HL-60 (cell line): ENCODE data around the gene HUNK.

ENCODE experiments used
- DNase-seq, 2 experiments: peaks; one replicate each; pipeline ENCODE4 v3.0.0-alpha.2; 2010 to 2020; ENCODE audit warnings: low read depth in 1 of 2, low spot score in 1 of 2
- H3K27ac ChIP-seq: fragments of 250-450 bp; sonication (Bioruptor Pico); replicated peaks from 2 replicates; pipeline ENCODE4 v1.5.1; 2020; ENCODE audit warnings: mild to moderate bottlenecking, moderate library complexity
- H3K27me3 ChIP-seq: fragments of 250-450 bp; sonication (Bioruptor Pico); 2 replicates; pipeline ENCODE4 v1.5.1; 2021; ENCODE audit warnings: mild to moderate bottlenecking, moderate library complexity; ENCODE audit not compliant: insufficient read depth, poor library complexity, severe bottlenecking
- H3K4me3 ChIP-seq: replicated peaks from 2 replicates; pipeline ENCODE4 v1.5.1; 2011; ENCODE audit warnings: mild to moderate bottlenecking, control low read depth, low read length; ENCODE audit not compliant: insufficient read depth
- GABPA ChIP-seq: IDR thresholded peaks from 2 replicates; pipeline ENCODE4 v1.6.1; 2012; ENCODE audit warnings: low read depth
- POLR2AphosphoS5 ChIP-seq: IDR thresholded peaks from 2 replicates; pipeline ENCODE4 v1.6.1; 2012; ENCODE audit warnings: low read depth
- SPI1 ChIP-seq: IDR thresholded peaks from 2 replicates; pipeline ENCODE4 v1.6.1; 2012; ENCODE audit warnings: low read depth, mild to moderate bottlenecking, borderline replicate concordance
- TF ChIP-seq, protein P1 (sequence below): IDR thresholded peaks from one replicate; pipeline ENCODE4 v1.5.1; 2011; ENCODE audit warnings: low read length, control low read depth, inconsistent platforms; ENCODE audit not compliant: insufficient read depth
- TF ChIP-seq, protein P2 (sequence below): IDR thresholded peaks from 2 replicates; pipeline ENCODE4 v1.6.1; 2012; ENCODE audit warnings: low read depth; ENCODE audit not compliant: insufficient replicate concordance

The HUNK gene

DNA sequence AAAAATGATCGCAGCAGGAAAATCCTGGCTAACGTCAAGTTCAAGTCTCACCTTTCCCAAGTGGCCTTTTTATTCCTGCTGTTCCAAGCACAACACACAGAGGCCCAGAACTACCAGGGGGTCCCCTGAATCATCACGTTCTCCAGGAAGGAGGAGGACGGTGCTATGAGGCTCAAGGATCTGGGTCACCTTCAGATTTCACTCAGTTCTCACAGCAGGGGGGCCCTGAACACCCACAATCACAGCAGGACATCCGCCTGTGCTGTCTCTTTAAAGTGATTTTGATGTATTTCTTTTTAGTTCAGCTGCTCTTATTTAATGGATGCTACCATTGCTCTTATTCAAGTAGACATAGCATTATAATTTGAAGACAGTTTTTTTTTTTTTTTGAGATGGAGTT is 173.4 kb downstream of the HUNK start:
- H3K27ac ChIP-seq: no peak overlapping the region
- no peak for DNase-seq
- no peak overlapping the region for H3K4me3 ChIP-seq
- no peaks in the 10 kb centered on the region for H3K27me3 ChIP-seq
- TF ChIP-seq, protein P1, sequence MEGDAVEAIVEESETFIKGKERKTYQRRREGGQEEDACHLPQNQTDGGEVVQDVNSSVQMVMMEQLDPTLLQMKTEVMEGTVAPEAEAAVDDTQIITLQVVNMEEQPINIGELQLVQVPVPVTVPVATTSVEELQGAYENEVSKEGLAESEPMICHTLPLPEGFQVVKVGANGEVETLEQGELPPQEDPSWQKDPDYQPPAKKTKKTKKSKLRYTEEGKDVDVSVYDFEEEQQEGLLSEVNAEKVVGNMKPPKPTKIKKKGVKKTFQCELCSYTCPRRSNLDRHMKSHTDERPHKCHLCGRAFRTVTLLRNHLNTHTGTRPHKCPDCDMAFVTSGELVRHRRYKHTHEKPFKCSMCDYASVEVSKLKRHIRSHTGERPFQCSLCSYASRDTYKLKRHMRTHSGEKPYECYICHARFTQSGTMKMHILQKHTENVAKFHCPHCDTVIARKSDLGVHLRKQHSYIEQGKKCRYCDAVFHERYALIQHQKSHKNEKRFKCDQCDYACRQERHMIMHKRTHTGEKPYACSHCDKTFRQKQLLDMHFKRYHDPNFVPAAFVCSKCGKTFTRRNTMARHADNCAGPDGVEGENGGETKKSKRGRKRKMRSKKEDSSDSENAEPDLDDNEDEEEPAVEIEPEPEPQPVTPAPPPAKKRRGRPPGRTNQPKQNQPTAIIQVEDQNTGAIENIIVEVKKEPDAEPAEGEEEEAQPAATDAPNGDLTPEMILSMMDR: no peak
- no peak for TF ChIP-seq POLR2AphosphoS5
- TF ChIP-seq GABPA: no peak
- TF ChIP-seq SPI1: no peak

DNA sequence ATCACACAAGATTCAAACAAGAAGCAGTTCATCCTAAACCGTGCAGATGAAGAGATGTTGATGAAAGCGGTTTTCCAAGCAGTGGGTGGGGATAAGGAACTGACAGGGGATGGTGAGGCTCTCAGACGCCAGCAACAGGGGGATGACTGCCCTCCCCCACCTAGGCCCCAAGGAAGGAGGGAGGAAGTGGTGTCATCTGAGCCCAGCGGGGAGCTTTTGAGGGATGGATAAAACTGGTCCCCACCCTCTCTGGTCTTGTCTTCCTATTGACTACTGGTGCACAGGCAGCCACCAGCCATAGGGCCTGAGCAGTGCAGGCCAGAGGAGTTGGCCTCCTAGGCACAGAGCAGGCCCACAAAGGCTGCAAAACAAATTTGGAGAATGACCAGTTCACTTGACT is 175.5 kb downstream of the HUNK start:
- Histone ChIP-seq H3K27ac (no peak overlapping the region), H3K4me3 (no peak overlapping the region), H3K27me3 (no peaks in the 10 kb centered on the region)
- no peak for DNase-seq
- TF ChIP-seq POLR2AphosphoS5 (no peak), GABPA (no peak), SPI1 (no peak)
- TF ChIP-seq, protein P1: no peak
- TF ChIP-seq, protein P2, sequence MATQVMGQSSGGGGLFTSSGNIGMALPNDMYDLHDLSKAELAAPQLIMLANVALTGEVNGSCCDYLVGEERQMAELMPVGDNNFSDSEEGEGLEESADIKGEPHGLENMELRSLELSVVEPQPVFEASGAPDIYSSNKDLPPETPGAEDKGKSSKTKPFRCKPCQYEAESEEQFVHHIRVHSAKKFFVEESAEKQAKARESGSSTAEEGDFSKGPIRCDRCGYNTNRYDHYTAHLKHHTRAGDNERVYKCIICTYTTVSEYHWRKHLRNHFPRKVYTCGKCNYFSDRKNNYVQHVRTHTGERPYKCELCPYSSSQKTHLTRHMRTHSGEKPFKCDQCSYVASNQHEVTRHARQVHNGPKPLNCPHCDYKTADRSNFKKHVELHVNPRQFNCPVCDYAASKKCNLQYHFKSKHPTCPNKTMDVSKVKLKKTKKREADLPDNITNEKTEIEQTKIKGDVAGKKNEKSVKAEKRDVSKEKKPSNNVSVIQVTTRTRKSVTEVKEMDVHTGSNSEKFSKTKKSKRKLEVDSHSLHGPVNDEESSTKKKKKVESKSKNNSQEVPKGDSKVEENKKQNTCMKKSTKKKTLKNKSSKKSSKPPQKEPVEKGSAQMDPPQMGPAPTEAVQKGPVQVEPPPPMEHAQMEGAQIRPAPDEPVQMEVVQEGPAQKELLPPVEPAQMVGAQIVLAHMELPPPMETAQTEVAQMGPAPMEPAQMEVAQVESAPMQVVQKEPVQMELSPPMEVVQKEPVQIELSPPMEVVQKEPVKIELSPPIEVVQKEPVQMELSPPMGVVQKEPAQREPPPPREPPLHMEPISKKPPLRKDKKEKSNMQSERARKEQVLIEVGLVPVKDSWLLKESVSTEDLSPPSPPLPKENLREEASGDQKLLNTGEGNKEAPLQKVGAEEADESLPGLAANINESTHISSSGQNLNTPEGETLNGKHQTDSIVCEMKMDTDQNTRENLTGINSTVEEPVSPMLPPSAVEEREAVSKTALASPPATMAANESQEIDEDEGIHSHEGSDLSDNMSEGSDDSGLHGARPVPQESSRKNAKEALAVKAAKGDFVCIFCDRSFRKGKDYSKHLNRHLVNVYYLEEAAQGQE: no peak
